Gastroesophageal sphincter (tissue), 4 donors: ENCODE data around the gene FHDC1. TPM values are rescaled to one million over a fixed set of nuclear protein-coding genes. Genes with fewer than 3 reads are reported as not detected.

Experiments
- ATAC-seq: fragments of 150-250 bp; one replicate; pipeline ENCODE4 v1.9.1; 2016; ENCODE audit warnings: mild to moderate bottlenecking, moderate library complexity
- H3K27ac ChIP-seq, 4 donors: fragments of 200-600 bp; sonication (generic) in 3 of 4; 1 replicate in 3 of 4; 2 replicates in 1 of 4; pipeline ENCODE4 v1.5.1; 2016 to 2019
- H3K27me3 ChIP-seq: fragments of 200-600 bp; sonication (generic); one replicate; pipeline ENCODE4 v1.5.1; 2019
- H3K36me3 ChIP-seq, 2 donors: fragments of 200-600 bp; sonication (generic); one replicate each; pipeline ENCODE4 v1.5.1; 2019; ENCODE audit warnings: control low read depth in 1 of 2
- H3K4me1 ChIP-seq, 3 donors: fragments of 200-600 bp; sonication (generic); 1 replicate in 2 of 3; 2 replicates in 1 of 3; pipeline ENCODE4 v1.5.1; 2016 to 2019; ENCODE audit warnings: control low read depth in 2 of 3
- H3K4me3 ChIP-seq, 2 donors: fragments of 200-600 bp; sonication (generic); one replicate each; pipeline ENCODE4 v1.5.1; 2019; ENCODE audit warnings: mild to moderate bottlenecking in 1 of 2, moderate library complexity in 1 of 2
- H3K9me3 ChIP-seq, 3 donors: fragments of 200-600 bp; sonication (generic); one replicate each; pipeline ENCODE4 v1.5.1; 2017 to 2019; ENCODE audit warnings: control low read depth in 2 of 3
- CTCF ChIP-seq, 4 experiments: fragments of 200-600 bp in 2 of 4; fragments of 450-650 bp in 2 of 4; sonication (generic) in 1 of 4; IDR thresholded peaks; one replicate each; pipeline ENCODE4 v1.5.1; 2017 to 2019; ENCODE audit warnings: antibody characterized with exemption in 4 of 4, mild to moderate bottlenecking in 2 of 4, moderate library complexity in 2 of 4
- EP300 ChIP-seq: sonication (generic); formaldehyde crosslinking; IDR thresholded peaks from one replicate; pipeline ENCODE4 v1.6.1; 2017; ENCODE audit warnings: antibody characterized with exemption, mild to moderate bottlenecking
- POLR2A ChIP-seq, 2 donors: fragments of 450-650 bp; IDR thresholded peaks; one replicate each; pipeline ENCODE4 v1.6.1; 2017; ENCODE audit warnings: antibody characterized with exemption in 2 of 2, mild to moderate bottlenecking in 2 of 2, moderate library complexity in 1 of 2
- POLR2AphosphoS5 ChIP-seq: sonication (generic); formaldehyde crosslinking; IDR thresholded peaks from one replicate; pipeline ENCODE4 v1.6.1; 2017; ENCODE audit warnings: antibody characterized with exemption
- WGBS, 2 donors: methylation state at CpG; one replicate each; pipeline ENCODE4 v1.1.5; 2018; ENCODE audit warnings: low coverage in 1 of 2; 5-methylcytosine and 5-hydroxymethylcytosine counted together
- total RNA-seq, 4 donors: library from RNA; depleted of rRNA; stranded (reverse); fragments of >200 nt; gene quantifications; one replicate each; pipeline ENCODE4 v1.1.0, GENCODE V29; 2016

Gene FHDC1
- total RNA-seq, 4 donors from 2014 or later: 0.62 to 1.8 (median 1.3) TPM

DNA sequence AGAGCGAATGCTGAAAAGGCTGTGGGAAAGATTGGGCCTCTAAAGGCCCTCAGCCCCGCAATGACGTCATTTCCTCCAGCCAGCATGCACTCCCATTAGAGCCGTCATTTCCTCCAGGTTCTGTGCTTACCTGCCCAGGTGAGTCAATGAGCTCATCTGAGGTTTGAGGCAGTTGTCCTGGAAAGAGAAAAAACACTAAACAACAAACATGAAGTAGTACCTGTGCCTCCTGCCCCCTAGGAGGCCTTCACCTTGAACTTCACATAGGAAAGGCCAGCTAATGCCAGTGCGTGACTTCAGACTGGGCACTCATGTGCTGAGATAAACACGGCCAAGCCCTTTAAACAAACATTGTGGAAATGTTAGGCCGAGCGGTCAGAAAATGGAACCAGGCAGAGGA, 55.9 kb downstream of the FHDC1 start:
- H3K27me3 ChIP-seq: no peaks in the 10 kb centered on the region
- no peak overlapping the region for H3K27ac ChIP-seq
- H3K4me3 ChIP-seq: no peak overlapping the region
- ATAC-seq: no peak
- no peaks in the 10 kb centered on the region for H3K4me1 ChIP-seq
- 82 to 100% methylated on average over 1 to 3 of the region's 8 CpGs for WGBS, 2 donors
- no peaks in the 10 kb centered on the region for H3K9me3 ChIP-seq
- TF ChIP-seq POLR2A (IDR thresholded peaks at IDR 0.05): no peak
- TF ChIP-seq EP300: no peak
- TF ChIP-seq CTCF (IDR thresholded peaks at IDR 0.05): no peak
- no peak for TF ChIP-seq POLR2AphosphoS5
- no peaks in the 10 kb centered on the region for H3K36me3 ChIP-seq

GRCh38 chr4:152992466-152992865, 56.3 kb downstream of the FHDC1 start:
- Histone ChIP-seq H3K4me1 (no peaks in the 10 kb centered on the region), H3K9me3 (no peaks in the 10 kb centered on the region), H3K27me3 (no peaks in the 10 kb centered on the region), H3K27ac (no peak overlapping the region), H3K36me3 (no peaks in the 10 kb centered on the region), H3K4me3 (no peak overlapping the region)
- TF ChIP-seq POLR2A (IDR thresholded peaks at IDR 0.05) (no peak), POLR2AphosphoS5 (no peak), CTCF (IDR thresholded peaks at IDR 0.05) (no peak), EP300 (no peak)
- 100% methylated on average over 1 of the region's 1 CpG; no CpG with 5 or more reads in 1 of the 2 donors for WGBS, 2 donors
- ATAC-seq: no peak

DNA sequence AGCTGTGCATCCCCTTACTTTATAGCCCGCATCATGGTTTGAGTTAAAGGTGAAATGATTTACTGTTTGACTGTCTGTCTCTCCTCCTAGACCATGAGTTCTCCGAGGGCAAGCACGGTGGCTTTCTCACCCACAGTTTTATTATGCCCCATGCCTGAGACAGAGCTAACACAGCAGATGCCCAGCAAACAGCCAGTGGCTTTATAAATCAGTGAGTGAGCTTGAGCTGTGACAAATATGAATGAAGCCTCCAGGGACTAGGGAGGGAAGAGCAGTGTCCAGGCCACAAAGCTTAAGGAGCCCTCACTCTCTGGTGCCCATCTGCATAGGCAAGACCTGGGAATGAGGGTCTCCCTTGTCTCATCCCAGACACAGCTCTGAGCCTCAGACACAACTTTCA, 57.9 kb downstream of the FHDC1 start:
- H3K4me1 ChIP-seq: no peaks in the 10 kb centered on the region
- H3K27ac ChIP-seq: no peak overlapping the region
- no CpG with 5 or more reads among the region's 3 CpGs for WGBS, 2 donors
- no peaks in the 10 kb centered on the region for H3K9me3 ChIP-seq
- no peaks in the 10 kb centered on the region for H3K36me3 ChIP-seq
- ATAC-seq: no peak
- H3K27me3 ChIP-seq: no peaks in the 10 kb centered on the region
- TF ChIP-seq POLR2AphosphoS5 (no peak), CTCF (IDR thresholded peaks at IDR 0.05) (no peak), POLR2A (IDR thresholded peaks at IDR 0.05) (no peak), EP300 (no peak)
- no peak overlapping the region for H3K4me3 ChIP-seq

DNA sequence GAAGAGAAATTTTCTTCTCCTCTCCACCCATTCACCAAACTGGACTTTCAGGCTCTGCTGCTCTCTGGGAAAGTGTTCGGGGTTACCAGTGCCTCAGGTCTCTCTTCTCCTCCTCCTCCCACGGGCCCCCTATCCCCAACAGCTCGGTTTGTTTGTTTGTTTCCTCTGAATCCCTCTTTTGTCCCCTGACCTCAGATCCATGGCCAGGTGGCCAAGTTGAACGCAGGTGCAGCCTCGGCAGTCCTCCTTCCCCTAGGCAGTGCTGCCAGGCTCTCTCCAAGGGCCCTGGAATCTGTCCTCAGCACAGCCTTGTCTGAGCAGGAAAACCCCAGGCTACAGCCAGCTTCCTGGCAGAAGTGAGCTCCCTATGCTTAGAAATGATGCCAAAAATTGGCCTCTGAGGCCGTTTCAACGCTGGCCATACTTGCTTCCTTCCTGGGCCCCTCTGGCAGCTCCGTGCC, 60.0 kb downstream of the FHDC1 start:
- ATAC-seq: no peak
- WGBS, 2 donors: 42 to 60% methylated on average over 2 to 4 of the region's 8 CpGs
- H3K27me3 ChIP-seq: no peaks in the 10 kb centered on the region

More for the DNA sequence above, 60.0 kb downstream of the FHDC1 start:
- TF ChIP-seq CTCF (IDR thresholded peaks at IDR 0.05): no peak
- Histone ChIP-seq H3K4me3 (no peak overlapping the region), H3K4me1 (no peaks in the 10 kb centered on the region), H3K36me3 (no peaks in the 10 kb centered on the region), H3K27ac (peak overlapping the region in 1 of 4 donors; percentile 7), H3K9me3 (no peaks in the 10 kb centered on the region)
